Activated T-helper 9 cell treated with anti-CD3 and anti-CD28 coated beads, Interleukin-2, amount 50 U/mL, for 16 hours (primary cell): Measurements from ENCODE around the gene CRTAC1.

Experiments used
- DNase-seq: peaks from one replicate; pipeline ENCODE4 v3.0.0-alpha.2; 2020; ENCODE audit warnings: low read depth

Gene CRTAC1

GRCh38 chr10:97974526-97975525, 55.6 kb downstream of the CRTAC1 start:
- no peak for DNase-seq

- no peak for DNase-seq
These were observed 56.3 kb downstream of the CRTAC1 start for GRCh38 chr10:97974100-97974499.

- no peak for DNase-seq
These were observed 60.8 kb downstream of the CRTAC1 start for GRCh38 chr10:97969538-97970079.

GRCh38 chr10:97964748-97965147, 65.7 kb downstream of the CRTAC1 start:
- DNase-seq = no peak

- DNase-seq = no peak
These were observed 68.5 kb downstream of the CRTAC1 start for GRCh38 chr10:97961945-97962344.

- no peak for DNase-seq
These were observed 70.0 kb downstream of the CRTAC1 start for GRCh38 chr10:97960269-97961056.

GRCh38 chr10:97949462-97949861, 81.0 kb downstream of the CRTAC1 start:
- no peak for DNase-seq

GRCh38 chr10:97948822-97949221, 81.6 kb downstream of the CRTAC1 start:
- no peak for DNase-seq

- DNase-seq = no peak
These were observed 85.6 kb downstream of the CRTAC1 start for GRCh38 chr10:97944772-97945171.

- DNase-seq = no peak
These were observed 87.1 kb downstream of the CRTAC1 start for GRCh38 chr10:97943294-97943693.

GRCh38 chr10:97940534-97940933, 89.9 kb downstream of the CRTAC1 start:
- DNase-seq = no peak

GRCh38 chr10:97939446-97939990, 90.9 kb downstream of the CRTAC1 start:
- no peak for DNase-seq

- no peak for DNase-seq
These were observed 92.5 kb downstream of the CRTAC1 start for GRCh38 chr10:97937928-97938327.

GRCh38 chr10:97937054-97937453, 93.4 kb downstream of the CRTAC1 start:
- DNase-seq = no peak

- DNase-seq = no peak
These were observed 94.3 kb downstream of the CRTAC1 start for GRCh38 chr10:97936126-97936525.

GRCh38 chr10:97932932-97933530, 97.4 kb downstream of the CRTAC1 start:
- DNase-seq = no peak

- DNase-seq = no peak
These were observed 99.4 kb downstream of the CRTAC1 start for GRCh38 chr10:97931041-97931440.

GRCh38 chr10:97928897-97929296, 101.5 kb downstream of the CRTAC1 start:
- DNase-seq = no peak

- DNase-seq = no peak
These were observed 102.8 kb downstream of the CRTAC1 start for GRCh38 chr10:97927622-97928021.

GRCh38 chr10:97926055-97926454, 104.4 kb downstream of the CRTAC1 start:
- DNase-seq = no peak

- no peak for DNase-seq
These were observed 105.0 kb downstream of the CRTAC1 start for GRCh38 chr10:97925308-97925938.
